Measurements from ENCODE around the gene CASZ1. TPM values are rescaled to one million over a fixed set of nuclear protein-coding genes. Genes with fewer than 3 reads are reported as not detected.

The CASZ1 gene
- polyA plus RNA-seq, 6 donors from 2014 or later: 2.6 to 5.6 (median 3.8) TPM

GRCh38 chr1:10644307-10645128 lies 151.9 kb downstream of the CASZ1 start:
- Mint-ChIP-seq H3K36me3 (peaks cover 0 to 10% of the 10 kb centered on the region in 2 donors), H3K4me1 (no peaks in the 10 kb centered on the region), H3K27ac (peak overlapping the region in 1 of 6 donors; percentile 26), H3K9me3 (no peaks in the 10 kb centered on the region), H3K4me3 (no peak overlapping the region), H3K27me3 (no peaks in the 10 kb centered on the region)
- DNase-seq (no peak), ATAC-seq (ENCODE audit: low read depth in 2 of 2) (no peak)

GRCh38 chr1:10643607-10644306 lies 152.7 kb downstream of the CASZ1 start:
- H3K4me3 Mint-ChIP-seq: no peak overlapping the region
- H3K27me3 Mint-ChIP-seq: no peaks in the 10 kb centered on the region
- H3K36me3 Mint-ChIP-seq: peaks cover 0 to 10% of the 10 kb centered on the region in 2 donors
- ATAC-seq (ENCODE audit: low read depth in 2 of 2): no peak
- no peaks in the 10 kb centered on the region for H3K4me1 Mint-ChIP-seq
- DNase-seq: no peak
- H3K9me3 Mint-ChIP-seq: no peaks in the 10 kb centered on the region
- no peak overlapping the region for H3K27ac Mint-ChIP-seq

- H3K4me1 Mint-ChIP-seq: no peaks in the 10 kb centered on the region
- H3K36me3 Mint-ChIP-seq: peaks cover 0 to 10% of the 10 kb centered on the region in 2 donors
- H3K4me3 Mint-ChIP-seq: no peak overlapping the region
- H3K27me3 Mint-ChIP-seq: no peaks in the 10 kb centered on the region
- H3K9me3 Mint-ChIP-seq: no peaks in the 10 kb centered on the region
- ATAC-seq (ENCODE audit: low read depth in 2 of 2) (no peak), DNase-seq (no peak)
- H3K27ac Mint-ChIP-seq: peak overlapping the region in 1 of 6 donors; percentile 24
Measured at GRCh38 chr1:10642403-10643080, 153.9 kb downstream of the CASZ1 start.

DNA sequence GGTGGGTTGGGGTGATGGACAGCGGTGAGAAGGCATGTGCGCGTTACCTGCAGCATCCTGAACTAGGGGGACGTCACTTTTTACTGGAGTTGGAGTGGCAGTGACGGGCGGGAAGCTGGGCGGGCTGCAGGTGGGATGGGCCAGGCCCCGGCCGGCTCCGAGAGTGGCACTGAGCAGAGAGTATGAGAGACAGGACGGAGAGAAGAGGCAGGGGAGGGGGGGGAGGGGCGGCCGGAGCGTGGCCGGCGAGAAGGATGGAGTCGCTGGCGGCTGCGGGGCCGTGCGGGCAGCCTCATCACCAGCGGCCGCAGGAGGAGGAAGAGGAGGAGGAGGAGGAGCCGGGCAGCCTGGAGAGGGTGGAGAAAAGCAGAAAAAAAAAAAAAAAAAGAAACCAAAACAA lies 154.5 kb downstream of the CASZ1 start:
- H3K36me3 Mint-ChIP-seq: peaks cover 0 to 10% of the 10 kb centered on the region in 2 donors
- H3K9me3 Mint-ChIP-seq: no peaks in the 10 kb centered on the region
- no peak overlapping the region for H3K4me3 Mint-ChIP-seq
- H3K27ac Mint-ChIP-seq: no peak overlapping the region
- no peaks in the 10 kb centered on the region for H3K4me1 Mint-ChIP-seq
- peaks cover 0 to 5% (median 0%) of the 10 kb centered on the region in 3 donors for H3K27me3 Mint-ChIP-seq
- no peak for DNase-seq
- no peak for ATAC-seq (ENCODE audit: low read depth in 2 of 2)

DNA sequence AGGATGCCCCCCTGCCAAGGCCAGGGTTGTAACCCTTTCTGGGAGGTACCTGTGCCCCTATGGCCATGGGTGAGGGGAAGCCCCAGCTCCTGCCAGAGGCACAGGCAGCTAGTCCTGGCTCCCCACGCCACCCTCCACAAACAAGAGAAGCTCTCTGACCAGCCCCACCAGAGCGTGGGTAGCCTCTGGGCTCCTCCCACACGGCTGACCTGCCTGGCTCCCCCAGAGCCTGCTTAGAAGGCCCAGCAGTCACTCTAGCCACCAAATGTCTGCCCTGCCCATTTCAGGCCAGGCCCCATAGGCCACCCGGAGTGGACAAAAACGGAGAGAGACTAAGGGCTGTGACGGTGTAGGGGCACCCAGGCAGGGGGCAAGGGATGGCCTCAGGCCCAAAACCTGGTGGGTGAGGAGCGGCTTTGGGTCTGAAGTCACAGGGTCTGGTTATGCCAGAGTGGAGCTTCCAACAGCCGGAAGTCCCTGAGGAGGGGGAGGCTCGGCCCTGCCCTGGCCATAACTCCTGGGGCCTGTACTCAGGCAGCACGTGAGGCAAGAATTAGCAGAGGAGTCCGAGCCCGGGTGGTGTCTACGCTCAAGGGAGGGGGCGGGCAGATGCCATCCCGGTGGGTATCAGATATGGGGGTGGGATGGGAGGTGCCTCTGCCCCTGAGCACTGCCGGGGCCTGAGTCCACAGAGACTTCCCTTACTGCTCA lies 155.4 kb downstream of the CASZ1 start:
- ATAC-seq (ENCODE audit: low read depth in 2 of 2): no peak
- Mint-ChIP-seq H3K4me1 (no peaks in the 10 kb centered on the region), H3K36me3 (peaks cover 0 to 10% of the 10 kb centered on the region in 2 donors), H3K9me3 (no peaks in the 10 kb centered on the region), H3K27ac (peak overlapping the region in 1 of 6 donors; percentile 56), H3K27me3 (peaks cover 0 to 7% (median 0%) of the 10 kb centered on the region in 3 donors), H3K4me3 (peak overlapping the region in 1 of 8 donors; percentile 29)
- no peak for DNase-seq

DNA sequence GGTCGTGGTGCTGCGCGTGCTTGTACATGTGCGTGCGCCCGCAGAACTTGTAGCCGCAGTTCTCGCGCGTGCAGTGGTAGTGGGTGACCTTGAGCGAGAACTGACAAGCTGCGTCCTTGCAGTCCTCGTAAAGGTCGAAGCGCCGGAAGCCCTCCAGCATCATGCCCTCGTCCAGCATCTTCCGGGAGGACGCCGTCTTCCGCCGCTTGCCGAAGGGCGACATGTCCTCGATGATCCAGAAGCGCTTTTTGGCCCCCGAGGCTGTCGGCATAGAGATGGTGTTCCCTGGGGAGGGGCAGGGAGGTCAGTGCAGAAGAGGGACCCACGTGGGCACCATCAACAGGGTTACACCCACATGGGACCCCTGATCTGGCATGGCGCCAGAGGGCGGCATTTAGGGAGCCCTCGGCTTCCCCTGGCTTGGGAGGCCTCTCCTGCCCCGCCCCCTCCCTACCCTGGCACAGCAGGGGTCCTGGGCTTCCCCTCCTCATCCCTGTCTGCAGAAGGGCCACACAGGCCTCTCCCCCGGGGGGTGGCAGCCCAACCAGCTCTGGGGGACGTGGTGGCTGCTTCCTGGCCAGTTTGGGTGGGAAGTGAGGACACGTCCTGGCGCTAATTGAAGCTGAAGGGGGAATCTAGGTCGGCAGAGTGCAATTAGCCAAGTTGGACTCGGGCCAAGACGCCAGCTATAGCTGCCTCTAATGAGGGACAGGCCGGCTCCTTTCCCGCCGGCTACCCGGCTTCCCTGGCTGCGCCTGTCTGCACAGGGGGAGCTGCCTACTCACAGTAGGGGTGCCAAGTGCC lies 156.5 kb downstream of the CASZ1 start:
- no peak overlapping the region for H3K4me3 Mint-ChIP-seq
- no peaks in the 10 kb centered on the region for H3K9me3 Mint-ChIP-seq
- H3K36me3 Mint-ChIP-seq: peaks cover 0 to 10% of the 10 kb centered on the region in 2 donors
- DNase-seq: no peak
- H3K27me3 Mint-ChIP-seq: peaks cover 0 to 7% (median 0%) of the 10 kb centered on the region in 3 donors
- no peaks in the 10 kb centered on the region for H3K4me1 Mint-ChIP-seq
- H3K27ac Mint-ChIP-seq: no peak overlapping the region
- ATAC-seq (ENCODE audit: low read depth in 2 of 2): no peak

GRCh38 chr1:10639011-10639774 lies 157.3 kb downstream of the CASZ1 start:
- Mint-ChIP-seq H3K36me3 (peaks cover 0 to 10% of the 10 kb centered on the region in 2 donors), H3K9me3 (no peaks in the 10 kb centered on the region), H3K4me3 (no peak overlapping the region), H3K4me1 (no peaks in the 10 kb centered on the region), H3K27me3 (peaks cover 0 to 7% (median 0%) of the 10 kb centered on the region in 3 donors), H3K27ac (no peak overlapping the region)
- no peak for ATAC-seq (ENCODE audit: low read depth in 2 of 2)
- DNase-seq: no peak

GRCh38 chr1:10638559-10639005 lies 157.9 kb downstream of the CASZ1 start:
- DNase-seq (no peak), ATAC-seq (ENCODE audit: low read depth in 2 of 2) (no peak)
- Mint-ChIP-seq H3K27ac (no peak overlapping the region), H3K9me3 (no peaks in the 10 kb centered on the region), H3K4me3 (no peak overlapping the region), H3K4me1 (no peaks in the 10 kb centered on the region), H3K27me3 (peaks cover 0 to 7% (median 0%) of the 10 kb centered on the region in 3 donors), H3K36me3 (peaks cover 0 to 10% of the 10 kb centered on the region in 2 donors)

GRCh38 chr1:10637834-10638558 lies 158.4 kb downstream of the CASZ1 start:
- H3K36me3 Mint-ChIP-seq: peaks cover 0 to 10% of the 10 kb centered on the region in 2 donors
- ATAC-seq (ENCODE audit: low read depth in 2 of 2): no peak

GRCh38 chr1:10637400-10637799 lies 159.0 kb downstream of the CASZ1 start:
- ATAC-seq (ENCODE audit: low read depth in 2 of 2) (no peak), DNase-seq (no peak)
- H3K4me1 Mint-ChIP-seq: no peaks in the 10 kb centered on the region
- no peak overlapping the region for H3K4me3 Mint-ChIP-seq
- H3K27ac Mint-ChIP-seq: peak overlapping the region in 2 of 6 donors; percentile 49 to 63
- no peaks in the 10 kb centered on the region for H3K9me3 Mint-ChIP-seq
- H3K27me3 Mint-ChIP-seq: peaks cover 0 to 7% (median 0%) of the 10 kb centered on the region in 3 donors
- H3K36me3 Mint-ChIP-seq: peaks cover 0 to 10% of the 10 kb centered on the region in 2 donors

More at GRCh38 chr1:10637834-10638558, 158.4 kb downstream of the CASZ1 start:
- peaks cover 0 to 7% (median 0%) of the 10 kb centered on the region in 3 donors for H3K27me3 Mint-ChIP-seq
- H3K4me3 Mint-ChIP-seq: peak overlapping the region in 1 of 8 donors; percentile 25
- H3K9me3 Mint-ChIP-seq: no peaks in the 10 kb centered on the region
- H3K27ac Mint-ChIP-seq: peak overlapping the region in 1 of 6 donors; percentile 49
- H3K4me1 Mint-ChIP-seq: no peaks in the 10 kb centered on the region
- DNase-seq: no peak

GRCh38 chr1:10635992-10636391 lies 160.5 kb downstream of the CASZ1 start:
- Mint-ChIP-seq H3K27ac (no peak overlapping the region), H3K36me3 (peaks cover 0 to 3% of the 10 kb centered on the region in 2 donors)
- ATAC-seq (ENCODE audit: low read depth in 2 of 2): no peak

More at GRCh38 chr1:10635992-10636391, 160.5 kb downstream of the CASZ1 start:
- Mint-ChIP-seq H3K4me1 (no peaks in the 10 kb centered on the region), H3K9me3 (no peaks in the 10 kb centered on the region), H3K27me3 (peaks cover 0 to 7% (median 0%) of the 10 kb centered on the region in 3 donors), H3K4me3 (no peak overlapping the region)
- no peak for DNase-seq
